Subcutaneous abdominal adipose tissue (tissue), 5 donors: ENCODE data around the gene COL8A1.
A peak's percentile ranks its signal among the peaks of the same experiment; 100 is the strongest.

Experiments used
- H3K27ac ChIP-seq: one replicate; pipeline ENCODE4 v1.7.0; 2013; ENCODE audit warnings: low read depth, mild to moderate bottlenecking, inconsistent platforms, low read length, moderate library complexity
- H3K27me3 ChIP-seq, 5 donors: one replicate each; pipeline ENCODE4 v1.7.0; 2013; ENCODE audit warnings: low read length in 5 of 5, inconsistent platforms in 1 of 5; ENCODE audit not compliant: control insufficient read depth in 5 of 5, insufficient read depth in 4 of 5
- H3K36me3 ChIP-seq, 5 donors: one replicate each; pipeline ENCODE4 v1.7.0; 2013; ENCODE audit warnings: low read length in 5 of 5; ENCODE audit not compliant: control insufficient read depth in 5 of 5, insufficient read depth in 5 of 5
- H3K4me1 ChIP-seq, 5 donors: one replicate each; pipeline ENCODE4 v1.7.0; 2013; ENCODE audit warnings: low read length in 5 of 5, mild to moderate bottlenecking in 3 of 5, moderate library complexity in 1 of 5; ENCODE audit not compliant: control insufficient read depth in 5 of 5, insufficient read depth in 5 of 5
- H3K4me3 ChIP-seq, 5 donors: one replicate each; pipeline ENCODE4 v1.7.0; 2013; ENCODE audit warnings: low read length in 5 of 5, low read depth in 1 of 5
- H3K9ac ChIP-seq, 5 donors: one replicate each; pipeline ENCODE4 v1.7.0; 2013; ENCODE audit warnings: low read length in 5 of 5, mild to moderate bottlenecking in 4 of 5, moderate library complexity in 3 of 5
- H3K9me3 ChIP-seq, 5 donors: one replicate each; pipeline ENCODE4 v1.7.0; 2013; ENCODE audit warnings: low read length in 5 of 5; ENCODE audit not compliant: control insufficient read depth in 5 of 5
- donor health status: healthy.
- donor health status: healthy.
- donor health status: healthy.
- donor health status: healthy.
- donor health status: healthy.

Gene COL8A1

GRCh38 chr3:99700631-99701268 is 62.4 kb downstream of the COL8A1 start:
- peak overlapping the region; percentile 15 for H3K27ac ChIP-seq
- H3K36me3 ChIP-seq, result no peaks in the 10 kb centered on the region
- H3K9me3 ChIP-seq, result no peaks in the 10 kb centered on the region
- no peak overlapping the region for H3K9ac ChIP-seq
- H3K27me3 ChIP-seq, result no peaks in the 10 kb centered on the region
- H3K4me1 ChIP-seq, result peaks cover 0 to 13% (median 11%) of the 10 kb centered on the region in 5 donors
- no peak overlapping the region for H3K4me3 ChIP-seq

DNA sequence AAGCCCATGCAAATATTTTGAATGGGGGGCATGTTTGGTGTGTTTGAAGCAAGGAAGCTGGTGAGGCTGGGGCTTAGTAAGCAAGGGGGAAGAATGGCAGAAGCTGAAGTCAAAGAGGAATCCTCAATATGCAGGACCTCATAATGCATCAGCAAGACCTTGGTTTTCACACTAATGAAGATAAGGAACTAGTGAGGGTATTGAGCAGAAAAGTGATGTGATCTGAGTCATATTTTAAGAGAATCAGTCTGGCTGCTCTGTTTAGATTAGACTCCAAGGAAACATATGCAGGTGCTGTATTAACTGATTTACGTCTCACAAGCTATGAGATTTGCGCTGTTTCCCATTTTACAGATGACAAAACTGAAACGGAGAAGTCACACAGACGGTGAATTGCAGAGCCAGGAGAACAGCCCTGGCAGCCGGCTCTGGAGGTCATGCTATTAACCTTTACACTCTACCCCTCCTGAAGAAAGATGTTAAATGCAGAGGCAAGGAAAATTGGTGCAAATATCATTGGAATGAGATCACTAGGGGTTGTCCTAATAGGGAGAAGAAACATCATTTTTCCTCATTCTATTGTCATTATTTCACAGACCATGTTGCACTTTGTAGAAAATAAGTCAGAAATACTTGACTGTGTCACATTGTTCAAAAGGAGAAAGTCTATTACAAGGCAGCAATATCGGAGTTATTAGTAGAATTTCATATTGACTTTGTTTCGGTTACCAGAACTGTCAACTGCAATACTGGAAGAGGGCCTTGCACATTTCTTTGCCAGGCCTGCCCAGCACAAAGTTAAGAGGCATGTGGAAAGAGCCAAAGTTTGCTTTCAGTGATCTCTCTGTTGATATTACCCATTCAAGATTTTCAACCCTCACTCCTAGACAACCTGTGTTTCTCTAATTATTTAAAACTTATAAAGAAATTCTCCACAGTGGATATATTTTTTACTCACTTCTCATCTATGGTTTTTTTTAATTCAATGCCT is 64.9 kb downstream of the COL8A1 start:
- no peaks in the 10 kb centered on the region for H3K9me3 ChIP-seq
- peak overlapping the region; percentile 44 for H3K27ac ChIP-seq
- H3K4me1 ChIP-seq, result peaks cover 0 to 13% (median 11%) of the 10 kb centered on the region in 5 donors
- H3K4me3 ChIP-seq, result no peak overlapping the region
- no peak overlapping the region for H3K9ac ChIP-seq
- H3K27me3 ChIP-seq, result no peaks in the 10 kb centered on the region
- peaks cover 0 to 7% (median 0%) of the 10 kb centered on the region in 5 donors for H3K36me3 ChIP-seq

DNA sequence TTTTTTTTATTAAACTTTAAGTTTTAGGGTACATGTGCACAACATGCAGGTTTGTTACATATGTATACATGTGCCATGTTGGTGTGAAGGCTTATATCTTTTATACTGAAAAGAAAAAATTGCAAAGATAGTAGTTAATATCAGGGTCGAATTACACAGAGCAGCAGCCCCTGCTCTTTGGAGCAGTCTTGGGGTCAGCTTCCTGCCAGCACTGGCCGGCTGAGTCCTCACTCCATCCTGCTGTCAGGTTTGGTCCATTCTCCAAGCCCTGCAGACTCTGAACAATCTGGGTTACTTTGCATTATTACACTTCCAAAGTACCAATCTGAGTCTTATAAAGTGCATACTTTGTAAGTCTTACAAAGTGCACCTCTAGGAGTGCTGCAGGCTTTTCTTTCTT is 66.0 kb downstream of the COL8A1 start:
- H3K4me1 ChIP-seq, result peaks cover 0 to 13% (median 11%) of the 10 kb centered on the region in 5 donors
- H3K9ac ChIP-seq, result no peak overlapping the region
- no peaks in the 10 kb centered on the region for H3K9me3 ChIP-seq
- no peak overlapping the region for H3K27ac ChIP-seq
- no peak overlapping the region for H3K4me3 ChIP-seq
- H3K27me3 ChIP-seq, result no peaks in the 10 kb centered on the region
- H3K36me3 ChIP-seq, result peaks cover 0 to 7% (median 0%) of the 10 kb centered on the region in 5 donors

DNA sequence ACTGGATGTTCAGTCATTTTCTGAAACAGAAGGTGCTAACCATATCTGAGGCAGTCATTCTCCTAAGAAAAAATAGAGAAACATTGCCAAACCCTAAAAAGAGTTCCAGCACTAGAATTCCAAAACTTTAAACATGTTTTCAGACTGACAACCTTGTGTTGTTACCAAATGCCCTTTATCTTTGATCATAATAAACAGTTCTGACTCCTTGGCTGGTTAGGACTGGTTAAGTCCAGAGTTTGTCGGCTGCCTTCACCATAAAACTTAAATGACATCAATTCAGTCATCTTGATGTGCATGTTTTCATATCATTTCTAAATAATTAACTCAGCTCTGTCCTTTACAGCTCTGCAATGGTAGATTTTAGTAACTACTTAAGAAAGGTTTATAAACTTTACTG is 68.0 kb downstream of the COL8A1 start:
- Histone ChIP-seq H3K9me3 (no peaks in the 10 kb centered on the region), H3K27ac (peak overlapping the region; percentile 10), H3K27me3 (no peaks in the 10 kb centered on the region), H3K9ac (peak overlapping the region in 1 of 5 donors; percentile 27), H3K4me1 (peaks cover 0 to 13% (median 7%) of the 10 kb centered on the region in 5 donors), H3K36me3 (peaks cover 0 to 7% (median 0%) of the 10 kb centered on the region in 5 donors), H3K4me3 (no peak overlapping the region)

GRCh38 chr3:99708207-99708745 is 69.9 kb downstream of the COL8A1 start:
- peaks cover 0 to 9% (median 5%) of the 10 kb centered on the region in 5 donors for H3K4me1 ChIP-seq

GRCh38 chr3:99709686-99710085 is 71.3 kb downstream of the COL8A1 start:
- Histone ChIP-seq H3K4me1 (peaks cover 0 to 2% (median 1%) of the 10 kb centered on the region in 5 donors), H3K27ac (no peak overlapping the region), H3K9ac (no peak overlapping the region), H3K36me3 (peaks cover 0 to 7% (median 0%) of the 10 kb centered on the region in 5 donors), H3K4me3 (no peak overlapping the region), H3K9me3 (no peaks in the 10 kb centered on the region), H3K27me3 (no peaks in the 10 kb centered on the region)

More at GRCh38 chr3:99708207-99708745, 69.9 kb downstream of the COL8A1 start:
- no peak overlapping the region for H3K9ac ChIP-seq
- no peak overlapping the region for H3K4me3 ChIP-seq
- peaks cover 0 to 7% (median 0%) of the 10 kb centered on the region in 5 donors for H3K36me3 ChIP-seq
- no peak overlapping the region for H3K27ac ChIP-seq
- H3K27me3 ChIP-seq, result no peaks in the 10 kb centered on the region
- H3K9me3 ChIP-seq, result no peaks in the 10 kb centered on the region

DNA sequence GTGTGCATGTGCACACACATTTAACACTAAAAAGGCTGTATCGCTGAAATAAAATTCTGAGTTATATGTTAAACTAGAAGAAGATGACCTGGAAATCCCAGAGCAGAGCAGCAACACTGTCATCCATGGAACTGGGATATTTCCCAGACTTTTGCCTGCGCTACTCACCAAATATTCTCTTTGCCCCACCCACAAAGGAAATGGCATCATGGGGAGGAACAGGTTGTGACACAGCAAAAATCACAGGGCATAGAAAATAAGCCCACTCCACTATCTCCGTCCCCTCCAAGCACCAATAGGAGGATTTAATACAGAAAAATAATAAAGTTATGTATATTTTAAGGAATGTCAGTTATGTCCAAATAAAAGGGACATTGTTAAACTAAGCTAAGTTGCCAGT is 71.7 kb downstream of the COL8A1 start:
- Histone ChIP-seq H3K9ac (no peak overlapping the region), H3K36me3 (peaks cover 0 to 7% (median 0%) of the 10 kb centered on the region in 5 donors), H3K9me3 (no peaks in the 10 kb centered on the region), H3K27ac (no peak overlapping the region), H3K4me1 (no peaks in the 10 kb centered on the region), H3K27me3 (no peaks in the 10 kb centered on the region), H3K4me3 (no peak overlapping the region)

DNA sequence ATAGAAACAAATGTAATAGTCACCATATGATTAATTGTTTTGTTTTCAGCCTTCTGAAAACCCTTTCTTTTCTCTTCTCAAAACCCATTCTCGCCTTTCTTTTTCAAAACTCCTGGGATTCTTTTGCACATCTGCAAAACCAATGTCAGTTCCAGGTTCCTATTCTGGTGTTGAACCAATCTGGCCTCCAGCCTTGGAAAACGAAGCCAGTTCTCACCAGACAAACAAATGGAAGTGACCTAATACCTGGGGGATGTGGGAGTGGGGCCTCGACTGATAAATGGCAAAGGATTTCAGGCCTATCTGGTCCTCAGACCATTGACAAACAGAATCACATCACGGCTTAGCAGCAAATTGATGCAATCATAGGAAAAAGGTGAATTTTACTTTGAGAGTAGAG is 73.0 kb downstream of the COL8A1 start:
- H3K36me3 ChIP-seq, result peaks cover 0 to 7% (median 0%) of the 10 kb centered on the region in 5 donors
- no peak overlapping the region for H3K4me3 ChIP-seq
- no peaks in the 10 kb centered on the region for H3K9me3 ChIP-seq
- no peak overlapping the region for H3K9ac ChIP-seq
- H3K4me1 ChIP-seq, result no peaks in the 10 kb centered on the region
- no peak overlapping the region for H3K27ac ChIP-seq
- no peaks in the 10 kb centered on the region for H3K27me3 ChIP-seq

DNA sequence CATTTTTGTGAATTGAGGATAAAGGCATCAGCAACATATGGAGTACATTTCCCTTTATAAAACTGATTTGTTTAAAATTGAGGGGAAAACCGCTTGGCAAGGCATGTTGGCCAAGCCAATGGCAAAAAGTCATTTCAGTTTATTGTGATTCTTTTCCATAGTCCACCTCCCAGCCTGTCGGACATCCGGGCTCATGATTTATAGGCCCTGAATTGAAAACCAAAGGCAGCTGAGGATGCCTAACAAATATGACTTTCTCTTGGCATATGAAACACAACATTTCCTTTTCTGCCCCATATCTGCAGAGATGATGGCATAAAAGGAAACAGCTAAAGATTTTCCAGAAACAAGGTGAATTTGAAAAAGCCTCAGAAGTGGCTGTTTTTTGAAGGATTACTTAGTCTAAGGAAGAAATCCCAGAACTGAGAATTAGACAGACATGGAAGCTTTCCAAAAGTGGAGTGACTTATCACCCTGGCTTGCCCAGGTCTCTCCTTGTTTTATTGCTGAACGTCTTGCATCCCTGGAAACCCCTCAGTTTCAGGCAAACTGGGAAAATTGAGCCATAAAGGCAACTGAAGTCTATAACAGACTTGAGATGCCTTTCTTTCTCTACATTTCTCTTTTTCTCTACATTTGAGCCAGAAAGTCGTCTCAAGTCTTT is 74.0 kb downstream of the COL8A1 start:
- Histone ChIP-seq H3K9me3 (no peaks in the 10 kb centered on the region), H3K4me3 (no peak overlapping the region), H3K27ac (no peak overlapping the region), H3K4me1 (no peaks in the 10 kb centered on the region), H3K36me3 (peaks cover 0 to 3% (median 0%) of the 10 kb centered on the region in 5 donors), H3K9ac (no peak overlapping the region), H3K27me3 (no peaks in the 10 kb centered on the region)
